GM18873 (cell line): ENCODE data around the gene RPS6KA4.

Experiments
- ATAC-seq: cut with Tn5 transposase; IDR thresholded peaks from one replicate; pipeline ENCODE4 v1.9.1; 2021; ENCODE audit warnings: mild to moderate bottlenecking, moderate library complexity, moderate number of reproducible peaks; ENCODE audit not compliant: unreplicated experiment, low FRiP score

Gene RPS6KA4

GRCh38 chr11:64384028-64384737 lies 25.2 kb downstream of the RPS6KA4 start:
- ATAC-seq = no peak

- no peak for ATAC-seq
Measured at GRCh38 chr11:64384981-64385944, 26.3 kb downstream of the RPS6KA4 start.

- no peak for ATAC-seq
Measured at GRCh38 chr11:64385945-64386704, 27.2 kb downstream of the RPS6KA4 start.

GRCh38 chr11:64387916-64388315 lies 29.0 kb downstream of the RPS6KA4 start:
- ATAC-seq = no peak

- no peak for ATAC-seq
Measured at GRCh38 chr11:64388894-64389293, 29.9 kb downstream of the RPS6KA4 start.

- no peak for ATAC-seq
Measured at GRCh38 chr11:64389851-64390250, 30.9 kb downstream of the RPS6KA4 start.

GRCh38 chr11:64390558-64390957 lies 31.6 kb downstream of the RPS6KA4 start:
- no peak for ATAC-seq

- no peak for ATAC-seq
Measured at GRCh38 chr11:64391839-64392238, 32.9 kb downstream of the RPS6KA4 start.

- ATAC-seq = no peak
Measured at GRCh38 chr11:64395545-64396078, 36.6 kb downstream of the RPS6KA4 start.

GRCh38 chr11:64396079-64396591 lies 37.2 kb downstream of the RPS6KA4 start:
- no peak for ATAC-seq

- no peak for ATAC-seq
Measured at GRCh38 chr11:64400102-64400501, 41.1 kb downstream of the RPS6KA4 start.

- no peak for ATAC-seq
Measured at GRCh38 chr11:64400667-64401066, 41.7 kb downstream of the RPS6KA4 start.

- no peak for ATAC-seq
Measured at GRCh38 chr11:64401775-64402174, 42.8 kb downstream of the RPS6KA4 start.

- no peak for ATAC-seq
Measured at GRCh38 chr11:64403106-64403505, 44.1 kb downstream of the RPS6KA4 start.

- ATAC-seq = no peak
Measured at GRCh38 chr11:64406221-64406946, 47.4 kb downstream of the RPS6KA4 start.

- no peak for ATAC-seq
Measured at GRCh38 chr11:64407221-64407620, 48.3 kb downstream of the RPS6KA4 start.

- ATAC-seq = no peak
Measured at GRCh38 chr11:64407630-64408029, 48.7 kb downstream of the RPS6KA4 start.

- ATAC-seq = no peak
Measured at GRCh38 chr11:64409278-64409677, 50.3 kb downstream of the RPS6KA4 start.

- no peak for ATAC-seq
Measured at GRCh38 chr11:64409707-64410403, 50.9 kb downstream of the RPS6KA4 start.
